HG03565 (cell line): ENCODE data around the gene MRPS31.
"Not testable (repeated sequence)": the region's sequence is repeated elsewhere in the genome, so short reads cannot be mapped to it uniquely, and the experiment has no call there.

Experiments used
- ATAC-seq: cut with Tn5 transposase; IDR thresholded peaks from one replicate; pipeline ENCODE4 v1.9.1; 2021; ENCODE audit warnings: mild to moderate bottlenecking, moderate library complexity; ENCODE audit not compliant: unreplicated experiment

MRPS31 gene

DNA sequence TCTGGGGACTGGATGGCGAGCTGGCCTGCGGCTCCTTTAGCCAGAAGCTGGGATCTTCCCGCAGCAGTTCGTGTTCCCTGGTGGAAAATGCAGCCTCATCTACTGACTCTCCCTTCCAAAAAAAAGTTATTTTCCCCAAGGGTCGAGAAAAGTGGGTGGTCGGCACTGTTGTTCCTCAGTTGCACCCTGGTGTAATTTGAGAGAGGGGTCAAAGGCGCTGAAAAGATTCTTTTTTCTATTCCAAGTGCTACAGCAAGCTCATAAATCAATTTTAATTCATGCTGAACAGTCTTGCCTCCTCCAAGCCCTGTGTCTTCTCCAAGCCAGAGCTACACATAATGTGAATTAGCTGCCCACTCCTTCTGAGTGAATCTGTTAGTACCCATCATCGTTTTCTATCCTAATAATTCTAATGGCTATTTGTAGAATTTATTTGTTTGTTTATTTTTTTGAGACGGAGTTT is 19.2 kb upstream of the MRPS31 start:
- ATAC-seq: no peak

- peak; percentile 74 for ATAC-seq
Measured at GRCh38 chr13:40789275-40790153, 18.5 kb upstream of the MRPS31 start, which contains the start of gene SLC25A15. Gene SLC25A15, plus strand, starts transcription at chr13:40789611. Its CDS starts 3,616 bp downstream, at chr13:40793227.

DNA sequence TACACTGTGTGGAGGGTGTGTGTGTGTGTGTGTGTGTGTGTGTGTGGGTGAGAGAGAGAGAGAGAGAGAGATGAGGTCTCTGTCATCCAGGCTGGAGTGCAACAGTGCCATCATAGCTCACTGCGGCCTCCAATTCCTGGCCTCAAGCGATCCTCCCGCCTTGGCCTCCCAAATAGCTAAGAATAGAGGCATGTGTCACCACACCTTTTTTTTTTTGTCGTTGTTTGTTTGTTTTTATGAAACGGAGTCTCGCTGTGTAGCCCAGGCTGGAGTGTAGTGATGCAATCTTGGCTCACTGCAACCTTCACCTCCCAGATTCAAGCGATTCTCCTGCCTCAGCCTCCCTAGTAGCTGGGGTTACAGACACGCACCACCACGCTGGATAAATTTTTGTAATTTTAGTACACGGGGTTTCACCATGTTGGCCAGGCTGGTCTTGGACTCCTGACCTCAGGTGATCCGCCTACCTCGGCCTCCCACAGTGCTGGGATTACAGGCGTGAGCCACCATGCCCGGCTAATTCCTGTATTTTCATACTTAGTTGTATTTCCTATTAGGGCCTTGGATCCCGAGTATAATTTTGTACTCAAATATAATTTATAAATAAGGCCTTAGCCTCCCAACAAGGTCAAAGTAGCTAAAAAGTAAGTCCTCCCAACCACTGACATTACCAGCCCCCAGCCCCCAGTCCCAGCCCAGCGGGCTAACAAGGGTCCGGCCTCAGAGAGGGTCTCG is 17.7 kb upstream of the MRPS31 start:
- ATAC-seq: not testable (repeated sequence)

DNA sequence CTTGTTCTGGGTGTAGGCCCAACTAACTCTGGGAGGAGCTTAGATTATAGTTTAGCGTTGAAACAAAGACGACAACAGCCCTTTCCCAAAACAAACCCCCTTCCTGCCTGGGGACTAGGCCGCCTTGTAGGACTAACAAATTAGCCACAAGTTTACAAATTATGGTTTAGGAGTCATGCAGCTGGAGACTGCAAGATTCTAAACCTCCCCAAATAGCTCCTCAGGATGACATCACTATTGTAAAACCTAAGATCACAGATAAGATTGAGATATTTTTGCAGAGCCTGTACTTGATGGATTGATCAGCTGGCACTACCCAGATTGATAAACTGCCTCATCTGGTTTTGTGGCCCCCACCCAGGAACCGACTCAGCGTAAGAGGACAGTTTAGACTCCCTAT is 16.1 kb upstream of the MRPS31 start:
- no peak for ATAC-seq

DNA sequence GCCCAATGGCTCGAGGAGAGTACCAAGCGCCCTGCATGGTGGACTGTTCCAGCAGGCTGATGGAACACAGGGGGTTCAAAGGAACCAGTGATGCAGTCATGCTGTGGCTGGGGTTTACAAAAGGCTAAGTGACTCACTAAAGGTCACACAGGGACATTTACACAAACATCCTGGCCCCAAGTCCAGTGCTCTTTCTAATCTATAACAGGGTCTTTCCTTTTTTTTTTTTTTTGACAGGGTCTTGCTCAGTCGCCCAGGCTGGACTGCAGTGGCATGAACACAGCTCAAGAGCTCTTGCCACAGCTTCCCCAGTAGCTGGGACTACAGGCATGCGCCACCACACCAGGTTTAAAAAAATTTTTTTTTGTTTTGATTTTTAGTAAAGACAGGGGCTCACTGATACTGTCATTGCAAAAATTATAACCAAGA is 15.6 kb upstream of the MRPS31 start:
- no peak for ATAC-seq

GRCh38 chr13:40784540-40784939 is 13.6 kb upstream of the MRPS31 start:
- ATAC-seq: no peak

DNA sequence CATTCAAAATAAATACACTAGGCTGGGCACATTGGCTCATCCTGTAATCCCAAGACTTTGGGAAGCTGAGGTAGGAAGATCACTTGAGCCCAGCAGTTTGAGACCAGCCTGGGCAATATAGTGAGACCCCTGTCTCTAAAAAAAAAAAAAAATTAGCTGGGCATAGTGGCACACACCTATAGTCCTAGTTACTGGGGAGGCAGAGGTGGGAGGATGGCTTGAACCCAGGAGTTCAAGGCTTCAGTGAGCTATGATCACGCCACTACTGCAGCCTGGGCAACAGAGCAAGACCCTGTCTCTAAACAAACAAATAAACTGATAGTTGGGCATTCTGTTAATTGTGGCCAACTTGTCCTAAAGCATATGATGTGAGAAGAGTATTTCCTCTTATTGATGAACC is 12.0 kb upstream of the MRPS31 start:
- not testable (repeated sequence) for ATAC-seq

- ATAC-seq: no peak
Measured at GRCh38 chr13:40781717-40782116, 10.7 kb upstream of the MRPS31 start.

DNA sequence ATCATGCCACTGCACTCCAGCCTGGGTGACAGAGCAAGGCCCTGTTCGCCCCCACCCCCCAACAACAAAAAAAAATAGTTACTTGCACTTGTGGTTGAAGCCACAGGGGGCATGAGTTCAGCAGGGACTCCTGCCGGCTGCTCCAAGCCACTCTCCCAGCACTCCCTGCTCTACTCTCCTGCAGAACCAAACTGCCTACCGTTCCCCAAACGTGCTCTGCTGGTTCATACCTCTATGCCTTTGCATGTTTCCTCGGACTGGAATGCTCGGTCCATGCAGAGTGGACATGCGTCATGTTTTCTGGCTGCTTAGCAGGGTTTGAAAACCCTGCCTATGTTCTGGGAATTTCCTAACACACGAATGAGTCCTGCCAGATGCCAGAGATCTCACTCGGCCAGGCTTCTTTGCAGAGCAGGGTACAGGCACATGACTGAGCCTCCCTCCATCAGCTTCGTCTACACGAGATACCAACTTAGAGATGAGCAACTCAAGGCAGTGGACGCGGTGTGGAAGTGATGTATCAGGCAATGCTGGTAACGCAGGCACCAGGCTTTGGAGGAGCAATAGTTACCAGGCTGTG is 9.9 kb upstream of the MRPS31 start:
- ATAC-seq: no peak

DNA sequence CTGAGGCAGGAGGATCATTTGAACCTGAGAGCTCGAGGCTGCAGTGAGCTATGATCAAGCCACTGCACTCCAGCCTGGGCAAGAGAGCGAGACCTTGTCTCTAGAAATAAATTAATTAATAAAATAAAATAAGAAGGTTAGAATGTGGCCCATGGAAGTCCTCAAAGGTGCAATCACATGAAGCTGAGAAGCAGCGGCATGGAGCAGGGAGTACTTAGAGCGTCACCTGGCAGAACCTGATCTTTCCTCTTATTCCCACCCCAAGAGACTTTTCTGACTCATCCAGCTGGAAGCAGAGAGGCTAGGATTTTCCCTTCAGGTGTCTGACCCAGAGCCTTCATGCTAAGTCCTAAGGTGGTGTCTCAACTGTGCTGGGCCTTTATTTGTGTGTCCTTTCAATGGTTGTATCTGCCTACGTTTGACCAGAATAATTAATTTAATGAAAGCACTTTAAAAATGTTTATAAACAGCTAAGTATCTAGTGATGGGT is 8.9 kb upstream of the MRPS31 start:
- no peak for ATAC-seq

GRCh38 chr13:40779049-40779448 is 8.1 kb upstream of the MRPS31 start:
- ATAC-seq: no peak

- ATAC-seq: no peak
Measured at GRCh38 chr13:40777809-40778175, 6.8 kb upstream of the MRPS31 start.

GRCh38 chr13:40777166-40777808 is 6.3 kb upstream of the MRPS31 start:
- peak; percentile 56 for ATAC-seq

DNA sequence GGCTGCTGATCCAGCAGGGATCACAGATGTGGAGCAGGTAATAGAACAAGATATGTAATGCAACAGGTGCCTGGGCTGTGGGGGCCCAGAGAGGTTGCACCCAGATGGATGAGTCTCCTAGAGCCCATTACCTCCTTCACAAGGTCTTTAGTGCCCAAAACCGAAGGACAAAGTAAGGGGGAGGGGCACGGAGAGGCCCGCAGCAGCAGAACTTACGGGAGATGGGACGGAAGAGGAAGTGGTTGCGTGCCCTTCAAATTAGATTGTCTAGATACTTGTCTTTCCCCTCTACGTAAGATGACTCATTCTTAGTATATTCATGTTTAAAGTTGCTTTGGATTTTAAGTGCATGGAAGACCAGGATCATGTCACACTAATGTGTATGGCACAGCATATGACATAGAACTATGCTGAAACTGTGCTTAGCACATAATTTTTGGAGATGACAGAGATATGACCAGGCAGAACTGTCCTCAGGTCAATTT is 5.7 kb upstream of the MRPS31 start:
- peak; percentile 41 for ATAC-seq

- no peak for ATAC-seq
Measured at GRCh38 chr13:40776232-40776631, 5.2 kb upstream of the MRPS31 start.

- no peak for ATAC-seq
Measured at GRCh38 chr13:40774672-40775071, 3.7 kb upstream of the MRPS31 start.

DNA sequence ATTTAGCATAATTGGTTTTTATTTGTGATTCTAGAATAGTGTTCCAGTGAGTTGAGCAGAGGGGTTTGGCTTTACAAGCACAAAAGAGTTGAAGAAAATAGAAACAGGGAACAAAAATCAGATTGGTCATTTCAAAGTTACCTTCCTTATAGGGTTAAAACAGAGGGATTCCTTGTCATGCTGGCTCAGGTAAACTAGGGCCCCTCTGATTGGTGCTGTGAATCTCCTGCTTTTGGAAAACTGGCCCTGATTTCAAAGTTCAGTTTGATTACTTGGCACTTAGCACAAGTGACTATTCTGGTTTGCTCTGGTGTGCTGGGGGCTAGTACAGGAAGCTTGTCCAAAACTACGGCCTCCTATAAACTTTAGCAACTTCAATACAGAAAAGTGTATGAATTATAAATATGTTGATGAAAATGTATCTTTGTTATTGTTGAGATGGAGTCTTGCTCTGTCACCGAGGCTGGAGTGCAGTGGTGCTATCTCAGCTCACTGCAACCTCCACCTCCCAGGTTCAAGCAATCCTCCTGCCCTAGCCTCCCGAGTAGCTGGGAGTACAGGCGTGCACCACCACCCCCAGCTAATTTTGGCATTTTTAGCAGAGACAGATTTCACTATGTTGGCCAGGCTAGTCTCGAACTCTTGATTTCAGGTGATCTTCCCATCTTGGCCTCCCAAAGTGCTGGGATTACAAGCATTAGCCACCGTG is 1.9 kb upstream of the MRPS31 start:
- ATAC-seq: no peak

DNA sequence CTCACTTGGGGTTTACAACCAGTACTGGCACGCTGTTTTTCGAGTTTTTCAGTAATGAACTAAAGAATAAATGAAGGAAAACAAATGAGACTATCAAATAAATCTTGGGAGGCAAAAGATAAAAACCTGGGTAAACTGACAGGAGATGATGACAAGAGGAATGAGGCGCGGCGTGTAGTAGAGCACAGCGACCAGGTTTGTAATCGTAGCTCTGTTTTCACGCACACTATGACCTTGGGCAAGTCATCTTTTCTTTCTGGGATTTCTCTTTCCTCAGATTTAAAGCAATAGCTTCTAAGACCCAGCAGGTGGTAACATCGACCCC is 419 bp downstream of the MRPS31 start:
- ATAC-seq: no peak

GRCh38 chr13:40769970-40770369 is 1.0 kb downstream of the MRPS31 start:
- no peak for ATAC-seq

- no peak for ATAC-seq
Measured at GRCh38 chr13:40765602-40766001, 5.4 kb downstream of the MRPS31 start.
